SK-N-SH (cell line): ENCODE data around the gene OPCML. TPM values are rescaled to one million over a fixed set of nuclear protein-coding genes. Genes with fewer than 3 reads are reported as not detected.

ENCODE experiments used
- CTCF ChIA-PET: fragments of 300-600, 350-600 bp; formaldehyde crosslinking; extraction: SDS; loops from one replicate; lab custom pipeline; 2021; lab: Yijun Ruan, JAX
- POLR2A ChIA-PET: fragments of 350-600 bp; sonication (Branson Sonifier 250); formaldehyde crosslinking; extraction: SDS; loops from one replicate; lab custom pipeline; 2020; ENCODE audit warnings: antibody characterized with exemption, inconsistent platforms; lab: Yijun Ruan, JAX
- DNase-seq: peaks from one replicate; pipeline ENCODE4 v3.0.0; 2012
- H2AFZ ChIP-seq: fragments of 200-600 bp; sonication (generic); 2 replicates; pipeline ENCODE4 v1.8.1; 2016; ENCODE audit warnings: antibody characterized with exemption, mild to moderate bottlenecking, low read depth
- H3F3A ChIP-seq: fragments of 200-600 bp; sonication (generic); replicated peaks from 2 replicates; pipeline ENCODE3; 2016; ENCODE audit warnings: antibody characterized with exemption, mild to moderate bottlenecking; ENCODE audit not compliant: insufficient read depth
- H3K27ac ChIP-seq, 2 experiments: fragments of 200-500 bp in 1 of 2; fragments of 200-600 bp in 1 of 2; sonication (Bioruptor generic) in 1 of 2; sonication (generic), shearing (Covaris generic) in 1 of 2; 2 replicates each; pipeline versions ENCODE4 v1.5.1 to v1.6.1; 2014 to 2016; ENCODE audit warnings: low read depth in 2 of 2, inconsistent platforms in 1 of 2, low read length in 1 of 2, mild to moderate bottlenecking in 1 of 2, mixed read lengths in 1 of 2
- H3K27me3 ChIP-seq: fragments of 200-600 bp; sonication (generic), shearing (Covaris generic); 2 replicates; pipeline ENCODE4 v1.6.1; 2016; ENCODE audit warnings: mixed run types; ENCODE audit not compliant: insufficient read depth
- H3K36me3 ChIP-seq, 2 experiments: fragments of 200-500 bp in 1 of 2; fragments of 200-600 bp in 1 of 2; sonication (Bioruptor generic) in 1 of 2; sonication (generic) in 1 of 2; replicated peaks in 1 of 2; 2 replicates each; pipeline versions ENCODE3 to v1.5.1; 2014 to 2016; ENCODE audit warnings: low read length in 1 of 2, mild to moderate bottlenecking in 1 of 2; ENCODE audit not compliant: insufficient read depth in 2 of 2, control insufficient read depth in 1 of 2
- H3K4me1 ChIP-seq, 2 experiments: fragments of 200-500 bp in 1 of 2; fragments of 200-600 bp in 1 of 2; sonication (Bioruptor generic) in 1 of 2; sonication (generic), shearing (Covaris generic) in 1 of 2; 2 replicates each; pipeline versions ENCODE4 v1.5.1 to v1.6.1; 2014 to 2016; ENCODE audit warnings: low read depth in 1 of 2, low read length in 1 of 2, mixed run types in 1 of 2; ENCODE audit not compliant: insufficient read depth in 2 of 2, control insufficient read depth in 1 of 2
- H3K4me2 ChIP-seq: fragments of 200-600 bp; sonication (generic), shearing (Covaris generic); 2 replicates; pipeline ENCODE4 v1.6.1; 2017; ENCODE audit warnings: mixed run types
- H3K4me3 ChIP-seq, 2 experiments: fragments of 200-500 bp in 1 of 2; fragments of 200-600 bp in 1 of 2; sonication (Bioruptor generic) in 1 of 2; sonication (generic), shearing (Covaris generic) in 1 of 2; 2 replicates each; pipeline versions ENCODE4 v1.5.1 to v1.8.1; 2014 to 2016; ENCODE audit warnings: low read depth in 2 of 2, inconsistent platforms in 1 of 2, low read length in 1 of 2, mild to moderate bottlenecking in 1 of 2, mixed read lengths in 1 of 2, moderate library complexity in 1 of 2
- H3K79me2 ChIP-seq: fragments of 200-600 bp; sonication (generic); 2 replicates; pipeline ENCODE4 v1.8.1; 2017; ENCODE audit warnings: mild to moderate bottlenecking; ENCODE audit not compliant: insufficient read depth
- H3K9ac ChIP-seq: fragments of 200-600 bp; sonication (generic); 2 replicates; pipeline ENCODE4 v1.6.1; 2017; ENCODE audit warnings: mixed run types
- H3K9me2 ChIP-seq: fragments of 200-600 bp; sonication (generic); 2 replicates; pipeline ENCODE4 v1.6.1; 2017; ENCODE audit warnings: mixed run types
- H3K9me3 ChIP-seq: fragments of 200-600 bp; sonication (generic); 2 replicates; pipeline ENCODE4 v1.6.1; 2017; ENCODE audit warnings: mixed run types, mild to moderate bottlenecking, moderate library complexity
- H4K20me1 ChIP-seq: fragments of 200-600 bp; sonication (generic); 2 replicates; pipeline ENCODE4 v1.6.1; 2017; ENCODE audit warnings: mild to moderate bottlenecking, mixed run types; ENCODE audit not compliant: insufficient read depth
- EP300 ChIP-seq, 2 experiments: IDR thresholded peaks; 2 replicates each; pipeline versions ENCODE4 v1.4.0 to v1.6.1; 2012; ENCODE audit warnings: borderline replicate concordance in 1 of 2, low read depth in 1 of 2, low read length in 1 of 2
- EZH2phosphoT487 ChIP-seq: fragments of 200-600 bp; sonication (generic); IDR thresholded peaks from 2 replicates; pipeline ENCODE4 v1.6.1; 2017; ENCODE audit warnings: low read depth, mixed run types, mild to moderate bottlenecking, antibody characterized with exemption, moderate library complexity, borderline replicate concordance
- MXI1 ChIP-seq: IDR thresholded peaks from 2 replicates; pipeline ENCODE4 v1.6.1; 2012; ENCODE audit warnings: mild to moderate bottlenecking, low read depth, low read length, improper control_type of control experiment
- NFIC ChIP-seq: IDR thresholded peaks from 2 replicates; pipeline ENCODE4 v1.4.0; 2012; ENCODE audit warnings: borderline replicate concordance
- RXRA ChIP-seq: IDR thresholded peaks from 2 replicates; pipeline ENCODE4 v1.4.0; 2012; ENCODE audit warnings: low read depth, mild to moderate bottlenecking, borderline replicate concordance
- SIN3A ChIP-seq: IDR thresholded peaks from 2 replicates; pipeline ENCODE4 v1.6.1; 2012; ENCODE audit warnings: low read depth, mild to moderate bottlenecking, low read length, moderate library complexity, borderline replicate concordance
- SMC3 ChIP-seq: IDR thresholded peaks from 2 replicates; pipeline ENCODE4 v1.6.1; 2012; ENCODE audit warnings: low read depth, low read length, improper control_type of control experiment
- TAF1 ChIP-seq: IDR thresholded peaks from 2 replicates; pipeline ENCODE4 v1.6.1; 2012; ENCODE audit warnings: low read depth, mild to moderate bottlenecking, low read length, moderate library complexity, borderline replicate concordance
- YY1 ChIP-seq: IDR thresholded peaks from 2 replicates; pipeline ENCODE4 v1.4.0; 2012; ENCODE audit warnings: low read depth, mild to moderate bottlenecking
- WGBS: methylation state at CpG from one replicate; pipeline ENCODE4 v1.1.6; 2017; ENCODE audit warnings: low lambda C conversion rate; 5-methylcytosine and 5-hydroxymethylcytosine counted together
- polyA plus RNA-seq, 3 experiments: library from polyadenylated mRNA; depleted of rRNA; stranded (reverse); fragments of >200 nt; gene quantifications; 2 replicates each; pipeline ENCODE4 v1.2.3, GENCODE V29; 2012
- TF ChIP-seq, protein P1 (sequence below): fragments of 150-350 bp; IDR thresholded peaks from 2 replicates; pipeline ENCODE4 v1.6.1; 2016; ENCODE audit warnings: mild to moderate bottlenecking, low read depth, low read length
- TF ChIP-seq, protein P2 (sequence below): IDR thresholded peaks from 2 replicates; pipeline ENCODE4; 2012

OPCML gene
- polyA plus RNA-seq, 1 of the 3 experiments (the other 2 are of a cell fraction): not detected

DNA sequence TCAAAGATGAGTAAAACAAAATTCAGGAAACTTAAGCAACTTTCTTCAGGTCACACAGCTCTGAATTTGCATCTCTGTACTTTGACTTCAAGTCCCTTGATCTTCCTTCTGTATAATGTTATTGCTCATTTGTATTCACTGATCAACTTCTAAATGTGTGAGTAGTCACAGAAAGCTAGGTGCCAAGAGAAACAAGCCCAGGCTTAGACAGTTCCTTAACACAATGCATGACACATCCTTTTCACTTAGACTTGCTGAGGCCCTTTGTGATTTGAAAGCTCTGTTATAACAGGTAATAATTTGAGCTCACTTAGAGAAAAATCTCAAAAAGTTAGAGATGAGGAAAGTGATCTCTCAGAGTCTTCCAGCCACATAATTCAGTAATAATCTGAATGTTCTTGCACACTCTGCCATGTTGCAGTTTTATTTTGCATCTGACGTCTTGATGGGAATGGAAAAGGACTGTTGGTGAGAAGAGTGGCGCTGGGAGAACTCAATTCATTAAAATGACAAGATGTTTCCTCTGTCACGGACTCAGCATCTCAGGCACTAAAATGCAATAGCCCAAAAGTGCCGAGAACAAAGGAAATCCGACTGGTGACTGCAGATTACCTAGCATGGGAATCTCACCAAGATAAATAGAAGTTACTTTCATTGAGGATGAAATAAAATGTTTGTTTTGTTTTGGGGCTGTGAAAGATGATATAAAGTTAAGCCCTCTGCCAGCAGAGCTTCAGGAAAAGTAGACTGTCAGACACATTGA lies 665.3 kb downstream of the OPCML start:
- Histone ChIP-seq H3K9me3 (no peaks in the 10 kb centered on the region), H3K9ac (no peak overlapping the region), H3F3A (no peaks in the 10 kb centered on the region), H3K27ac (no peak overlapping the region), H3K79me2 (no peaks in the 10 kb centered on the region), H3K27me3 (no peaks in the 10 kb centered on the region), H3K9me2 (no peaks in the 10 kb centered on the region)
- CTCF ChIA-PET: no interaction called here
- no peak for DNase-seq
- TF ChIP-seq EZH2phosphoT487 (no peak), SMC3 (no peak), YY1 (no peak), EP300 (IDR thresholded peaks at IDR 0.05; ENCODE audit: borderline replicate concordance in 1 of 2, low read depth in 1 of 2, low read length in 1 of 2) (no peak), MXI1 (no peak), NFIC (no peak), SIN3A (no peak), RXRA (no peak)
- TF ChIP-seq, protein P1, sequence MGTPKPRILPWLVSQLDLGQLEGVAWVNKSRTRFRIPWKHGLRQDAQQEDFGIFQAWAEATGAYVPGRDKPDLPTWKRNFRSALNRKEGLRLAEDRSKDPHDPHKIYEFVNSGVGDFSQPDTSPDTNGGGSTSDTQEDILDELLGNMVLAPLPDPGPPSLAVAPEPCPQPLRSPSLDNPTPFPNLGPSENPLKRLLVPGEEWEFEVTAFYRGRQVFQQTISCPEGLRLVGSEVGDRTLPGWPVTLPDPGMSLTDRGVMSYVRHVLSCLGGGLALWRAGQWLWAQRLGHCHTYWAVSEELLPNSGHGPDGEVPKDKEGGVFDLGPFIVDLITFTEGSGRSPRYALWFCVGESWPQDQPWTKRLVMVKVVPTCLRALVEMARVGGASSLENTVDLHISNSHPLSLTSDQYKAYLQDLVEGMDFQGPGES: no peak
- TF ChIP-seq, protein P2, sequence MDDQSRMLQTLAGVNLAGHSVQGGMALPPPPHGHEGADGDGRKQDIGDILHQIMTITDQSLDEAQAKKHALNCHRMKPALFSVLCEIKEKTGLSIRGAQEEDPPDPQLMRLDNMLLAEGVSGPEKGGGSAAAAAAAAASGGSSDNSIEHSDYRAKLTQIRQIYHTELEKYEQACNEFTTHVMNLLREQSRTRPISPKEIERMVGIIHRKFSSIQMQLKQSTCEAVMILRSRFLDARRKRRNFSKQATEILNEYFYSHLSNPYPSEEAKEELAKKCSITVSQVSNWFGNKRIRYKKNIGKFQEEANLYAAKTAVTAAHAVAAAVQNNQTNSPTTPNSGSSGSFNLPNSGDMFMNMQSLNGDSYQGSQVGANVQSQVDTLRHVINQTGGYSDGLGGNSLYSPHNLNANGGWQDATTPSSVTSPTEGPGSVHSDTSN: no peak
- TF ChIP-seq, all 33 proteins: peak for 0
- Histone ChIP-seq H3K4me2 (no peak overlapping the region), H3K36me3 (no peaks in the 10 kb centered on the region), H3K4me3 (no peak overlapping the region), H4K20me1 (no peaks in the 10 kb centered on the region), H2AFZ (no peak overlapping the region), H3K4me1 (peaks cover 0 to 6% of the 10 kb centered on the region in 2 experiments; a peak in 2 of 4 replicates)
- POLR2A ChIA-PET: no interaction called here
- 20% methylated on average over 5 of the region's 5 CpGs for WGBS

DNA sequence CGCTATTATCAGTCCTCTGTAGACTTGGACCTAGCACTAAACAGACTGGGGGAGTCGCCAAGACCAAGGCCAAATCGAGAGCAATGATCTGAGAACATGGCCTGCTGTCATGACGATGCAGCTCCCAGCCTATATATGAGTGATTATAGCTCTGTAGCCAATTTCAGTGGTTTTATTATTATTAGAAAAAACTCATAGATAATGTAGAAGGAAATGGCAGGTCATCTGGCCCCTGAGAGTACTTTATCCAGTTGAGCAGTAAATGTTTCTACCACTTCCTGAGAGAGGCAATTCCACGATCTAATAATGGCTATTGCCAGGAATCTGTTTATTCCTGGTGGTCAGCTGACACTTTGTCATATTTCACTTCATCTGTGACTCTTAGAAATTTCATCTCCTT lies 666.7 kb downstream of the OPCML start:
- no peaks in the 10 kb centered on the region for H3K36me3 ChIP-seq
- ChIA-PET CTCF (interaction anchor here (1.1 kb wide), 1 partner anchor 41 kb away, joined by 3 read pairs; no protein-coding TSS in a partner anchor), POLR2A (no interaction called here)
- no peak overlapping the region for H3K27ac ChIP-seq
- no peak overlapping the region for H2AFZ ChIP-seq
- no peak overlapping the region for H3K9ac ChIP-seq
- H3K9me2 ChIP-seq: no peaks in the 10 kb centered on the region
- no peaks in the 10 kb centered on the region for H3K79me2 ChIP-seq
- no peaks in the 10 kb centered on the region for H3K27me3 ChIP-seq
- no peaks in the 10 kb centered on the region for H4K20me1 ChIP-seq
- DNase-seq: no peak
- H3K4me2 ChIP-seq: no peak overlapping the region
- H3K4me3 ChIP-seq: no peak overlapping the region
- H3K4me1 ChIP-seq: peaks cover 0 to 6% of the 10 kb centered on the region in 2 experiments; a peak in 2 of 4 replicates
- 35% methylated on average over 5 of the region's 5 CpGs for WGBS
- H3F3A ChIP-seq: no peaks in the 10 kb centered on the region
- no peaks in the 10 kb centered on the region for H3K9me3 ChIP-seq
- TF ChIP-seq SMC3: no peak
- TF ChIP-seq TAF1: no peak
- TF ChIP-seq, protein P2: no peak
